Measurements from ENCODE around the gene SRPK1. TPM values are rescaled to one million over a fixed set of nuclear protein-coding genes. Genes with fewer than 3 reads are reported as not detected.

The SRPK1 gene
- total RNA-seq, 1 experiment from 2014 or later, result 100 TPM

DNA sequence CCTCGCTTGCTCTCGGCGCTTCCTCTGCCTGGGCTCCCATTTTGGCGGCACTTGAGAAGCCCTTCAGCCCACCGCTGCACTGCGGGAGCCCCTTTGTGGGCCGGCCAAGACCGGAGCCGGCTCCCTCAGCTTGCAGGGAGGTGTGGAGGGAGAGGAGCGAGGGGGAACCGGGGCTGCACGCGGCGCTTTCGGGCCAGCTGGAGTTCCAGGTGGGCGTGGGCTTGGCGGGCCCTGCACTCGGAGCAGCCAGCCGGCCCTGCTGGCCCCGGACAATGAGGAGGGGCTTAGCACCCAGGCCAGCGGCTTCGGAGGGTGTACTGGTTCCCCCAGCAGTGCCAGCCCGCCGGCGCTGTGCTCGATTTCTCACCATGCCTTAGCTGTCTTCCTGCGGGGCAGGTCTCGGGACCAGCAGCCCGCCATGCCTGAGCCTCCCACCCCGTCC, 10.2 kb upstream of the SRPK1 start:
- H3K27ac ChIP-seq (ENCODE audit: low read length), result no peak overlapping the region
- DNase-seq (no peak), ATAC-seq (no peak)
- no peaks in the 10 kb centered on the region for H3K9me3 ChIP-seq (ENCODE audit: low read length)
- no peak overlapping the region for H3K9ac ChIP-seq (ENCODE audit: low read length)
- H2AFZ ChIP-seq (ENCODE audit: low read length), result no peak overlapping the region
- intact Hi-C loops (cut with micrococcal nuclease), result no loop called here
- H3K27me3 ChIP-seq (ENCODE audit: low read length), result no peaks in the 10 kb centered on the region
- no peaks in the 10 kb centered on the region for H3K36me3 ChIP-seq (ENCODE audit: low read depth, low read length)
- no peaks in the 10 kb centered on the region for H3F3A ChIP-seq (ENCODE audit: low read length, unreplicated experiment)
- no TSS peak for BruUV-seq (replicated peaks)
- no peak overlapping the region for H3K4me2 ChIP-seq (ENCODE audit: low read length)
- no peaks in the 10 kb centered on the region for H4K20me1 ChIP-seq (ENCODE audit: low read length)
- ChIA-PET CTCF (interaction anchor here (0.6 kb wide), 1 partner anchor 8 kb away, joined by 8 read pairs; no protein-coding TSS in a partner anchor), POLR2A (ENCODE audit: unreplicated experiment) (no interaction called here)
- TF ChIP-seq, protein P1, sequence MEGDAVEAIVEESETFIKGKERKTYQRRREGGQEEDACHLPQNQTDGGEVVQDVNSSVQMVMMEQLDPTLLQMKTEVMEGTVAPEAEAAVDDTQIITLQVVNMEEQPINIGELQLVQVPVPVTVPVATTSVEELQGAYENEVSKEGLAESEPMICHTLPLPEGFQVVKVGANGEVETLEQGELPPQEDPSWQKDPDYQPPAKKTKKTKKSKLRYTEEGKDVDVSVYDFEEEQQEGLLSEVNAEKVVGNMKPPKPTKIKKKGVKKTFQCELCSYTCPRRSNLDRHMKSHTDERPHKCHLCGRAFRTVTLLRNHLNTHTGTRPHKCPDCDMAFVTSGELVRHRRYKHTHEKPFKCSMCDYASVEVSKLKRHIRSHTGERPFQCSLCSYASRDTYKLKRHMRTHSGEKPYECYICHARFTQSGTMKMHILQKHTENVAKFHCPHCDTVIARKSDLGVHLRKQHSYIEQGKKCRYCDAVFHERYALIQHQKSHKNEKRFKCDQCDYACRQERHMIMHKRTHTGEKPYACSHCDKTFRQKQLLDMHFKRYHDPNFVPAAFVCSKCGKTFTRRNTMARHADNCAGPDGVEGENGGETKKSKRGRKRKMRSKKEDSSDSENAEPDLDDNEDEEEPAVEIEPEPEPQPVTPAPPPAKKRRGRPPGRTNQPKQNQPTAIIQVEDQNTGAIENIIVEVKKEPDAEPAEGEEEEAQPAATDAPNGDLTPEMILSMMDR (conservative IDR thresholded peaks at IDR 0.05; ENCODE audit: low read depth, low read length), result no peak
- TF ChIP-seq EZH2 (IDR thresholded peaks at IDR 0.05; ENCODE audit: low read length, unreplicated experiment) (no peak), EZH2phosphoT487 (IDR thresholded peaks at IDR 0.05; ENCODE audit: borderline replicate concordance, low read length) (no peak)
- H3K9me2 ChIP-seq (replicated peaks; ENCODE audit: low read length), result no peaks in the 10 kb centered on the region
- no peak overlapping the region for H3K4me3 ChIP-seq (ENCODE audit: low read length)
- H3K4me1 ChIP-seq (ENCODE audit: insufficient read depth, low read length), result no peaks in the 10 kb centered on the region
- H3K79me2 ChIP-seq (ENCODE audit: low read length), result no peaks in the 10 kb centered on the region

DNA sequence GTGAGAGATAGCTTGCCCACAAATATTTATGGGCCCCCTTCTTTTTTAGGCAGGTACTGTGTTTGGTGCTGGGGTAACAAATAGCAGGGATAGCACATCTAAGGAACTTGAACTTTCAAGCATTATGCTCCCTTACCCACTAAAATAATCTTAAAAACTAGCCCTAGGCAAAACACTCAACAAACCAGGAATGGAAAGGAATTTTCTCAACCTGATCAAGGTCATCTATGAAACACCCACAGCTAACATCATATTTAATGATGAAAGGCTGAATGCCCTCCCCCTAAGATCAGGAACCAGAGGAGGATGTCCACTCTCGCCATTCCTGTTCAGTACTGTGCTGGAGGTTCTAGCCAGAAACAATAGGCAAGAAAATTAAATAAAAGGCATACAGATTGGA, 8.7 kb upstream of the SRPK1 start:
- no peak overlapping the region for H3K27ac ChIP-seq (ENCODE audit: low read length)
- no peaks in the 10 kb centered on the region for H3K79me2 ChIP-seq (ENCODE audit: low read length)
- no peaks in the 10 kb centered on the region for H4K20me1 ChIP-seq (ENCODE audit: low read length)
- ATAC-seq (no peak), DNase-seq (no peak)
- H3F3A ChIP-seq (ENCODE audit: low read length, unreplicated experiment), result no peaks in the 10 kb centered on the region
- H3K9ac ChIP-seq (ENCODE audit: low read length), result no peak overlapping the region
- no peak overlapping the region for H2AFZ ChIP-seq (ENCODE audit: low read length)
- no peaks in the 10 kb centered on the region for H3K9me3 ChIP-seq (ENCODE audit: low read length)
- no TSS peak for BruUV-seq (replicated peaks)
- H3K27me3 ChIP-seq (ENCODE audit: low read length), result no peaks in the 10 kb centered on the region
- POLR2A ChIA-PET (ENCODE audit: unreplicated experiment), result no interaction called here
- TF ChIP-seq, protein P1 (conservative IDR thresholded peaks at IDR 0.05; ENCODE audit: low read depth, low read length), result no peak
- TF ChIP-seq EZH2phosphoT487 (IDR thresholded peaks at IDR 0.05; ENCODE audit: borderline replicate concordance, low read length), result no peak
- TF ChIP-seq EZH2 (IDR thresholded peaks at IDR 0.05; ENCODE audit: low read length, unreplicated experiment), result no peak
- H3K9me2 ChIP-seq (replicated peaks; ENCODE audit: low read length), result no peaks in the 10 kb centered on the region
- H3K36me3 ChIP-seq (ENCODE audit: low read depth, low read length), result no peaks in the 10 kb centered on the region
- H3K4me1 ChIP-seq (ENCODE audit: insufficient read depth, low read length), result no peaks in the 10 kb centered on the region
- intact Hi-C loops (cut with micrococcal nuclease), result no loop called here
- H3K4me2 ChIP-seq (ENCODE audit: low read length), result no peak overlapping the region
- no peak overlapping the region for H3K4me3 ChIP-seq (ENCODE audit: low read length)
- CTCF ChIA-PET, result interaction anchor here (0.6 kb wide), 2 partner anchors 20 to 267 kb away, joined by 3 to 4 read pairs; no protein-coding TSS in a partner anchor

DNA sequence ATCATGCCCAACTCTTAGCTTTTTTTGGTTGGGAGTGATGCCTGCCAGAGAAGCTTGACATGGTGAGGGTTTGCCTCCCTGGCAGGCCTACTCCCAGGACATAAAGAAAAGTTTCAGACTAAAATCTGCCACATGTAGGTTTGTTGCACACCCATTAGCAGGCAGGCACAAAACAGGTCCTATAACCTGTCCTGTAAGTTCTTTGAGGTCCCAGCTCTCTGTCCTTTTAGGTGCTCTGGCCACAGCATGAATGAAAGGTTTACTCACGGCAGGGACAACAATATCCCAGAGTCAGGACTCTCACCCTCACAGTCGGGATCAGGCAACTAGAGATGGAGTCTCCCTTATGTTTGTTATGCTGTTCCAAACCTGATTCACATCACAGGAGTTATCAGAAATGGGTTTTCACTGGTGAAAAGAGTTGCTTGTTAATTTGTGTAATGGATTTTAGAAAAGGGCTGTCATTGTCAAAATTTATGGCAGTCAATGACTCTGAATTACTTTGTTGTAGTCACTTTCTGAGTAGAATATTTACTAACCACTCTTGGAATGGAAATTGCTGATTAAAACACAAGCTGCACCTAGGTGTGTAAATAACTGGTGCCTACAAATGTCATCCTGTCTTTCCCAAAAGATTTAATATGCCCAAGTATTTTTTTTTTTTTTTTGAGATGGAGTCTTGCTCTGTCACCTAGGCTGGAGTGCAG, 5.8 kb upstream of the SRPK1 start:
- TF ChIP-seq EZH2 (IDR thresholded peaks at IDR 0.05; ENCODE audit: low read length, unreplicated experiment) (no peak), EZH2phosphoT487 (IDR thresholded peaks at IDR 0.05; ENCODE audit: borderline replicate concordance, low read length) (no peak)
- TF ChIP-seq, protein P1 (conservative IDR thresholded peaks at IDR 0.05; ENCODE audit: low read depth, low read length), result no peak
- H3K4me1 ChIP-seq (ENCODE audit: insufficient read depth, low read length), result peaks cover 5% of the 10 kb centered on the region
- H3K9me3 ChIP-seq (ENCODE audit: low read length), result no peaks in the 10 kb centered on the region
- H3K27me3 ChIP-seq (ENCODE audit: low read length), result no peaks in the 10 kb centered on the region
- H3K9me2 ChIP-seq (replicated peaks; ENCODE audit: low read length), result no peaks in the 10 kb centered on the region
- intact Hi-C loops (cut with micrococcal nuclease), result no loop called here
- H3K36me3 ChIP-seq (ENCODE audit: low read depth, low read length), result no peaks in the 10 kb centered on the region
- no peak overlapping the region for H3K4me2 ChIP-seq (ENCODE audit: low read length)
- no peak overlapping the region for H3K4me3 ChIP-seq (ENCODE audit: low read length)
- H4K20me1 ChIP-seq (ENCODE audit: low read length), result no peaks in the 10 kb centered on the region
- H2AFZ ChIP-seq (ENCODE audit: low read length), result no peak overlapping the region
- no peaks in the 10 kb centered on the region for H3F3A ChIP-seq (ENCODE audit: low read length, unreplicated experiment)
- BruUV-seq (replicated peaks), result no TSS peak
- peaks cover 12% of the 10 kb centered on the region for H3K79me2 ChIP-seq (ENCODE audit: low read length)
- DNase-seq (no peak), ATAC-seq (no peak)
- ChIA-PET CTCF (no interaction called here), POLR2A (ENCODE audit: unreplicated experiment) (no interaction called here)
- no peak overlapping the region for H3K27ac ChIP-seq (ENCODE audit: low read length)
- no peak overlapping the region for H3K9ac ChIP-seq (ENCODE audit: low read length)

Measured in PC-3 (cell line).